ENCODE measurements around the gene ECHS1. TPM values are rescaled to one million over a fixed set of nuclear protein-coding genes. Genes with fewer than 3 reads are reported as not detected.

The ECHS1 gene
- total and polyA plus RNA-seq, 2 of the 8 experiments (the other 6 are each of a cell fraction or from before 2014, with no cell fraction given) = 41.7 to 101 TPM

DNA sequence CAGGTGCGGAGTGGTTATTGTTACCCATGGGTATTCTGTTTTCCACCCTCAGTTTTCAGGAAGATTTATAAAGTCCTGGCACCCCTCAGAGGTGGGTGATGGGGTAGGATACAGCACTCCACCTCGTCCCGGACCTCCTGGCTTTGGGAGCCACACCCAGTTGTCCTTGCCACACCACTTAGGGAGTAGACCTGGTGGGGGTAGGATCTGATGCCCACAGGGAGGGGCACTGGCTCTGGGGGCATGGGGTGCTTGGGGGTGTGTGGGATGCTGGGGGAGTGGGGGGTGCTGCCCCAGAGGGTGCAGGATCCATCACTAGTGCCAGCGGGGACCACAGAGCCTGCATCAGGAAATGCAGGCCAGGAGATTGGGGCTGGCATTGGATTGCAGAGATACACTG lies 60.0 kb downstream of the ECHS1 start:
- Histone ChIP-seq H4K5ac (ENCODE audit: insufficient read length, low read depth, low read length) (no peak overlapping the region), H2BK15ac (ENCODE audit: low read length) (no peak overlapping the region), H3K79me1 (ENCODE audit: low read depth, low read length) (0 out of 2 replicates have a peak, but pooled peaks cover 4% of the 10 kb centered on the region), H3K14ac (ENCODE audit: insufficient read length) (no peak overlapping the region), H3K4me2 (ENCODE audit: insufficient read depth in 1 of 2, low read depth in 2 of 2, low read length in 2 of 2) (no peak overlapping the region), H4K20me1 (replicated peaks in 1 of 2; ENCODE audit: control insufficient read depth in 1 of 2, insufficient read depth in 2 of 2, low read length in 2 of 2) (peaks cover 0 to under 1% of the 10 kb centered on the region in 2 experiments), H3K4ac (replicated peaks; ENCODE audit: insufficient read length, low read depth, low read length) (no peak overlapping the region), H2BK12ac (ENCODE audit: low read depth, low read length) (no peak overlapping the region), H2BK120ac (replicated peaks; ENCODE audit: low read depth, low read length) (no peak overlapping the region), H3K27me3 (replicated peaks in 1 of 4; ENCODE audit: control insufficient read depth in 3 of 4, extremely low read depth in 1 of 4, insufficient read depth in 3 of 4, low read length in 3 of 4) (no peaks in the 10 kb centered on the region), H3K27ac (ENCODE audit: low read depth, low read length) (no peak overlapping the region), H3K9me3 (ENCODE audit: insufficient read depth in 2 of 2, low read depth in 1 of 2, low read length in 1 of 2) (no peaks in the 10 kb centered on the region), H3K23me2 (ENCODE audit: low read depth, low read length) (peaks cover 6% of the 10 kb centered on the region; the same call in 1 of the 2 replicates), H3K36me3 (ENCODE audit: control insufficient read depth in 2 of 4, insufficient read depth in 4 of 4, low read length in 3 of 4) (peaks cover 4 to 22% (median 6%) of the 10 kb centered on the region in 4 experiments; a peak in 7 of 8 replicates), H2BK5ac (ENCODE audit: low read depth, low read length) (no peak overlapping the region), H3K18ac (ENCODE audit: extremely low read depth, low read length) (no peak overlapping the region), H3K79me2 (ENCODE audit: control insufficient read depth in 1 of 2, insufficient read depth in 2 of 2, low read length in 2 of 2) (peaks cover 0 to under 1% of the 10 kb centered on the region in 2 experiments; a peak in 3 of 4 replicates), H4K91ac (replicated peaks; ENCODE audit: insufficient read length, low read length) (no peak overlapping the region), H2AFZ (ENCODE audit: low read length) (no peak overlapping the region), H3K9ac (replicated peaks in 1 of 4; ENCODE audit: extremely low read depth in 1 of 4, low read depth in 3 of 4, low read length in 3 of 4) (no peak overlapping the region), H3K4me1 (replicated peaks in 1 of 4; ENCODE audit: control insufficient read depth in 3 of 4, insufficient read depth in 4 of 4, low read length in 3 of 4) (peaks cover 0 to 2% (median 0%) of the 10 kb centered on the region in 4 experiments; a peak in 3 of 7 replicates), H2BK20ac (ENCODE audit: low read length) (no peak overlapping the region), H3K56ac (replicated peaks; ENCODE audit: insufficient read length, low read depth, low read length) (no peak overlapping the region), H2AK5ac (ENCODE audit: low read depth, low read length) (no peak overlapping the region), H4K8ac (ENCODE audit: extremely low read depth, insufficient read depth, low read length) (no peak overlapping the region), H3K4me3 (ENCODE audit: extremely low read depth in 1 of 4, insufficient read depth in 2 of 4, low read depth in 3 of 4, low read length in 4 of 4) (no peak overlapping the region), H3K23ac (ENCODE audit: insufficient read length) (no peak overlapping the region)
- FAIRE-seq (no peak), DNase-seq (ENCODE audit: low read depth in 1 of 2, low spot score in 2 of 2) (no peak)
- POLR2A ChIA-PET (ENCODE audit: partially characterized antibody) = interaction anchor here (0.8 to 1.3 kb wide), 2 partner anchors 45 to 46 kb away, joined by 3 read pairs; partner anchors contain the start of gene FUOM
- 90% methylated on average over 3 of the region's 4 CpGs; no CpG with 5 or more reads in 1 of the 2 experiments for WGBS, 2 experiments (ENCODE audit: extremely low coverage in 1 of 2, insufficient coverage in 1 of 2, insufficient read length in 1 of 2, insufficient replicate concordance in 2 of 2, low coverage in 1 of 2, low lambda C conversion rate in 2 of 2, missing lambda C conversion rate in 1 of 2)
- CTCF ChIA-PET (ENCODE audit: partially characterized antibody) = interaction anchor here (0.7 to 3.5 kb wide), 5 partner anchors 10 to 73 kb away, joined by 3 to 23 read pairs (median 6); no protein-coding TSS in a partner anchor
- TF ChIP-seq BCL11A (IDR thresholded peaks at IDR 0.05; ENCODE audit: low read depth in 2 of 2, low read length in 2 of 2) (no peak), CHD2 (IDR thresholded peaks at IDR 0.05; ENCODE audit: low read length) (no peak), SP4 (IDR thresholded peaks at IDR 0.05; ENCODE audit: low read length) (no peak), POU5F1 (IDR thresholded peaks at IDR 0.05; ENCODE audit: low read depth, low read length) (no peak), JUN (IDR thresholded peaks at IDR 0.05; ENCODE audit: low read depth, low read length) (no peak), SIN3A (conservative IDR thresholded peaks at IDR 0.05 in 1 of 2, IDR thresholded peaks at IDR 0.05 in 1 of 2; ENCODE audit: low read depth in 1 of 2, low read length in 2 of 2) (no peak), SP1 (IDR thresholded peaks at IDR 0.05; ENCODE audit: low read depth, low read length) (no peak), RBBP5 (IDR thresholded peaks at IDR 0.05; ENCODE audit: borderline replicate concordance, low read depth, low read length) (no peak), TAF1 (IDR thresholded peaks at IDR 0.05; ENCODE audit: low read depth, low read length) (no peak), GABPA (IDR thresholded peaks at IDR 0.05; ENCODE audit: borderline replicate concordance, insufficient read depth, low read length) (no peak), NANOG (IDR thresholded peaks at IDR 0.05; ENCODE audit: insufficient read depth, low read depth, low read length, poor library complexity, severe bottlenecking) (no peak), RXRA (IDR thresholded peaks at IDR 0.05; ENCODE audit: insufficient read depth, low read depth, low read length) (no peak), BACH1 (IDR thresholded peaks at IDR 0.05; ENCODE audit: low read length) (no peak), TEAD4 (IDR thresholded peaks at IDR 0.05; ENCODE audit: low read depth, low read length) (no peak), TAF7 (optimal IDR thresholded peaks at IDR 0.05; ENCODE audit: borderline replicate concordance, low read depth, low read length) (no peak)
